ENCODE measurements around the gene KLHL2.
"Not testable (repeated sequence)": the region's sequence is repeated elsewhere in the genome, so short reads cannot be mapped to it uniquely, and the experiment has no call there.

KLHL2 gene

GRCh38 chr4:165328708-165329107 is 121.3 kb downstream of the KLHL2 start:
- no peak for DNase-seq (ENCODE audit: low spot score)

GRCh38 chr4:165330071-165330470 is 122.7 kb downstream of the KLHL2 start:
- no peak for DNase-seq (ENCODE audit: low spot score)

GRCh38 chr4:165330666-165331065 is 123.3 kb downstream of the KLHL2 start:
- DNase-seq (ENCODE audit: low spot score) = no peak

- DNase-seq (ENCODE audit: low spot score) = no peak
Observed at GRCh38 chr4:165331359-165331758, 124.0 kb downstream of the KLHL2 start.

- DNase-seq (ENCODE audit: low spot score) = no peak
Observed at GRCh38 chr4:165331823-165332222, 124.5 kb downstream of the KLHL2 start.

- DNase-seq (ENCODE audit: low spot score) = no peak
Observed at GRCh38 chr4:165332502-165332901, 125.1 kb downstream of the KLHL2 start.

GRCh38 chr4:165335163-165335703 is 127.9 kb downstream of the KLHL2 start:
- DNase-seq (ENCODE audit: low spot score) = no peak

GRCh38 chr4:165336743-165337142 is 129.4 kb downstream of the KLHL2 start:
- DNase-seq (ENCODE audit: low spot score) = no peak

GRCh38 chr4:165342340-165342739 is 135.0 kb downstream of the KLHL2 start:
- not testable (repeated sequence) for DNase-seq (ENCODE audit: low spot score)

- no peak for DNase-seq (ENCODE audit: low spot score)
Observed at GRCh38 chr4:165343353-165344191, 136.2 kb downstream of the KLHL2 start.

GRCh38 chr4:165345666-165346417 is 138.5 kb downstream of the KLHL2 start:
- DNase-seq (ENCODE audit: low spot score) = peak; percentile 69

- DNase-seq (ENCODE audit: low spot score) = peak; percentile 67
Observed at GRCh38 chr4:165347647-165348569, 140.5 kb downstream of the KLHL2 start.

GRCh38 chr4:165351359-165352130 is 144.2 kb downstream of the KLHL2 start:
- no peak for DNase-seq (ENCODE audit: low spot score)

GRCh38 chr4:165355900-165356300 is 148.5 kb downstream of the KLHL2 start:
- no peak for DNase-seq (ENCODE audit: low spot score)

GRCh38 chr4:165359506-165359905 is 152.1 kb downstream of the KLHL2 start:
- DNase-seq (ENCODE audit: low spot score) = no peak

GRCh38 chr4:165360041-165360695 is 152.8 kb downstream of the KLHL2 start:
- DNase-seq (ENCODE audit: low spot score) = no peak

GRCh38 chr4:165360985-165361670 is 153.8 kb downstream of the KLHL2 start:
- no peak for DNase-seq (ENCODE audit: low spot score)

- no peak for DNase-seq (ENCODE audit: low spot score)
Observed at GRCh38 chr4:165361810-165362209, 154.4 kb downstream of the KLHL2 start.

- no peak for DNase-seq (ENCODE audit: low spot score)
Observed at GRCh38 chr4:165364452-165365080, 157.2 kb downstream of the KLHL2 start.
